H1 (cell line): Measurements from ENCODE around the gene WBP1. TPM values are rescaled to one million over a fixed set of nuclear protein-coding genes. Genes with fewer than 3 reads are reported as not detected.

Source experiments
- CTCF ChIA-PET: fragments of 300-600 bp; sonication (Branson Sonifier 250); formaldehyde crosslinking; loops from one replicate; lab custom pipeline; 2021; ENCODE audit not compliant: partially characterized antibody; lab: Charles Lee
- POLR2A ChIA-PET: fragments of 300-600 bp; sonication (Branson Sonifier 250); formaldehyde crosslinking; loops from one replicate; lab custom pipeline; 2021; ENCODE audit warnings: inconsistent platforms; ENCODE audit not compliant: partially characterized antibody; lab: Charles Lee
- DNase-seq, 2 experiments: peaks; one replicate each; pipeline versions ENCODE4 v3.0.0 to v3.0.0-alpha.2; 2010 to 2022; ENCODE audit warnings: low spot score in 2 of 2, low read depth in 1 of 2, mixed read lengths in 1 of 2
- FAIRE-seq: peaks from 2 replicates; lab custom pipeline; 2011; peaks lifted over from hg19 to GRCh38; lab: Jason Lieb, UNC
- H2AFZ ChIP-seq: 2 replicates; pipeline ENCODE4 v1.8.1; 2012; ENCODE audit warnings: low read length, inconsistent platforms
- H2AK5ac ChIP-seq: 2 replicates; pipeline ENCODE4 v1.6.1; 2013; ENCODE audit warnings: low read depth, low read length
- H2BK120ac ChIP-seq: replicated peaks from 2 replicates; pipeline ENCODE3; 2013; ENCODE audit warnings: low read depth, low read length, inconsistent platforms
- H2BK12ac ChIP-seq: 2 replicates; pipeline ENCODE4 v1.6.1; 2013; ENCODE audit warnings: low read depth, low read length
- H2BK15ac ChIP-seq: 2 replicates; pipeline ENCODE4 v1.6.1; 2013; ENCODE audit warnings: low read length
- H2BK20ac ChIP-seq: 2 replicates; pipeline ENCODE4 v1.6.1; 2013; ENCODE audit warnings: low read length
- H2BK5ac ChIP-seq: 2 replicates; pipeline ENCODE4 v1.6.1; 2013; ENCODE audit warnings: low read depth, low read length
- H3K14ac ChIP-seq: 2 replicates; pipeline ENCODE4 v1.6.1; 2013; ENCODE audit warnings: inconsistent platforms; ENCODE audit not compliant: insufficient read length
- H3K18ac ChIP-seq: 2 replicates; pipeline ENCODE4 v1.6.1; 2013; ENCODE audit warnings: low read length; ENCODE audit errors: extremely low read depth
- H3K23ac ChIP-seq: 2 replicates; pipeline ENCODE4 v1.6.1; 2013; ENCODE audit warnings: inconsistent platforms; ENCODE audit not compliant: insufficient read length
- H3K23me2 ChIP-seq: 2 replicates; pipeline ENCODE4 v1.6.1; 2013; ENCODE audit warnings: low read depth, low read length
- H3K27ac ChIP-seq: 2 replicates; pipeline ENCODE4 v1.6.1; 2011; ENCODE audit warnings: low read depth, low read length, inconsistent platforms
- H3K27me3 ChIP-seq, 4 experiments: replicated peaks in 1 of 4; 1 replicate in 1 of 4; 2 replicates in 3 of 4; pipeline versions ENCODE4 v1.6.1 to v1.8.1; 2011 to 2013; ENCODE audit warnings: low read length in 3 of 4, mild to moderate bottlenecking in 3 of 4, inconsistent platforms in 2 of 4, mixed read lengths in 2 of 4, moderate library complexity in 1 of 4; ENCODE audit not compliant: control insufficient read depth in 3 of 4, insufficient read depth in 3 of 4; ENCODE audit errors: extremely low read depth in 1 of 4
- H3K36me3 ChIP-seq, 4 experiments: 2 replicates each; pipeline versions ENCODE4 v1.6.1 to v1.8.1; 2011 to 2013; ENCODE audit warnings: mild to moderate bottlenecking in 4 of 4, low read length in 3 of 4, moderate library complexity in 2 of 4, control low read depth in 1 of 4, inconsistent platforms in 1 of 4; ENCODE audit not compliant: insufficient read depth in 4 of 4, control insufficient read depth in 2 of 4
- H3K4ac ChIP-seq: replicated peaks from 2 replicates; pipeline ENCODE3; 2013; ENCODE audit warnings: low read length, low read depth, mixed read lengths, inconsistent platforms; ENCODE audit not compliant: insufficient read length
- H3K4me1 ChIP-seq, 4 experiments: replicated peaks in 1 of 4; 1 replicate in 1 of 4; 2 replicates in 3 of 4; pipeline versions ENCODE4 v1.6.1 to v1.8.1; 2011 to 2013; ENCODE audit warnings: low read length in 3 of 4, inconsistent platforms in 2 of 4, mixed read lengths in 1 of 4; ENCODE audit not compliant: insufficient read depth in 4 of 4, control insufficient read depth in 3 of 4
- H3K4me2 ChIP-seq, 2 experiments: 2 replicates each; pipeline versions ENCODE4 v1.6.1 to v1.8.1; 2011 to 2013; ENCODE audit warnings: low read depth in 2 of 2, low read length in 2 of 2, control low read depth in 1 of 2, inconsistent platforms in 1 of 2, mild to moderate bottlenecking in 1 of 2; ENCODE audit not compliant: insufficient read depth in 1 of 2
- H3K4me3 ChIP-seq, 4 experiments: fragments of 200-600, 300-600 bp in 1 of 4; sonication (generic), shearing (Covaris generic), sonication (Bioruptor Twin) in 1 of 4; 2 replicates each; pipeline versions ENCODE4 v1.5.1 to v1.8.1; 2011 to 2016; ENCODE audit warnings: low read length in 4 of 4, low read depth in 3 of 4, control low read depth in 2 of 4, inconsistent platforms in 2 of 4, mild to moderate bottlenecking in 2 of 4, mixed read lengths in 1 of 4, moderate library complexity in 1 of 4; ENCODE audit not compliant: insufficient read depth in 2 of 4; ENCODE audit errors: extremely low read depth in 1 of 4
- H3K56ac ChIP-seq: replicated peaks from 2 replicates; pipeline ENCODE3; 2013; ENCODE audit warnings: low read depth, mild to moderate bottlenecking, mixed read lengths, low read length, inconsistent platforms; ENCODE audit not compliant: insufficient read length
- H3K79me1 ChIP-seq: 2 replicates; pipeline ENCODE4 v1.6.1; 2013; ENCODE audit warnings: low read depth, low read length, control low read depth
- H3K79me2 ChIP-seq, 2 experiments: 2 replicates each; pipeline versions ENCODE4 v1.6.1 to v1.8.1; 2012 to 2013; ENCODE audit warnings: low read length in 2 of 2, mild to moderate bottlenecking in 2 of 2, inconsistent platforms in 1 of 2; ENCODE audit not compliant: insufficient read depth in 2 of 2, control insufficient read depth in 1 of 2
- H3K9ac ChIP-seq, 4 experiments: replicated peaks in 1 of 4; 1 replicate in 1 of 4; 2 replicates in 3 of 4; pipeline versions ENCODE4 v1.6.1 to v1.8.1; 2011 to 2013; ENCODE audit warnings: low read depth in 3 of 4, low read length in 3 of 4, control low read depth in 2 of 4, mild to moderate bottlenecking in 2 of 4, moderate library complexity in 2 of 4, inconsistent platforms in 1 of 4; ENCODE audit errors: extremely low read depth in 1 of 4
- H3K9me3 ChIP-seq, 2 experiments: 2 replicates each; pipeline versions ENCODE4 v1.6.1 to v1.8.1; 2012 to 2013; ENCODE audit warnings: mild to moderate bottlenecking in 2 of 2, moderate library complexity in 2 of 2, control low read depth in 1 of 2, inconsistent platforms in 1 of 2, low read depth in 1 of 2, low read length in 1 of 2, mixed read lengths in 1 of 2; ENCODE audit not compliant: insufficient read depth in 2 of 2
- H4K20me1 ChIP-seq, 2 experiments: replicated peaks in 1 of 2; 2 replicates each; pipeline versions ENCODE3 to v1.8.1; 2011 to 2013; ENCODE audit warnings: inconsistent platforms in 2 of 2, low read length in 2 of 2, mild to moderate bottlenecking in 1 of 2; ENCODE audit not compliant: insufficient read depth in 2 of 2, control insufficient read depth in 1 of 2
- H4K5ac ChIP-seq: 2 replicates; pipeline ENCODE4 v1.6.1; 2013; ENCODE audit warnings: low read length, low read depth, mixed read lengths, inconsistent platforms; ENCODE audit not compliant: insufficient read length
- H4K8ac ChIP-seq: 2 replicates; pipeline ENCODE4 v1.8.0; 2013; ENCODE audit warnings: mild to moderate bottlenecking, moderate library complexity, low read length, inconsistent platforms; ENCODE audit not compliant: insufficient read depth; ENCODE audit errors: extremely low read depth
- H4K91ac ChIP-seq: replicated peaks from 2 replicates; pipeline ENCODE3; 2013; ENCODE audit warnings: low read length, mixed read lengths, inconsistent platforms; ENCODE audit not compliant: insufficient read length
- BACH1 ChIP-seq: IDR thresholded peaks from 2 replicates; pipeline ENCODE4 v1.6.1; 2012; ENCODE audit warnings: low read length, improper control_type of control experiment
- EGR1 ChIP-seq: IDR thresholded peaks from 2 replicates; pipeline ENCODE4 v1.6.1; 2011; ENCODE audit warnings: low read depth, low read length, borderline replicate concordance
- EP300 ChIP-seq, 2 experiments: IDR thresholded peaks; 1 replicate in 1 of 2; 2 replicates in 1 of 2; pipeline ENCODE4 v1.6.1; 2011 to 2012; ENCODE audit warnings: low read depth in 2 of 2, low read length in 2 of 2, mild to moderate bottlenecking in 2 of 2, borderline replicate concordance in 1 of 2, inconsistent platforms in 1 of 2, moderate library complexity in 1 of 2
- GABPA ChIP-seq: IDR thresholded peaks from 2 replicates; pipeline ENCODE4 v1.6.1; 2011; ENCODE audit warnings: mild to moderate bottlenecking, low read length, moderate library complexity, borderline replicate concordance; ENCODE audit not compliant: insufficient read depth
- HDAC6 ChIP-seq: IDR thresholded peaks from one replicate; pipeline ENCODE4 v1.7.1; 2012; ENCODE audit warnings: low read depth, mild to moderate bottlenecking, inconsistent platforms, low read length, moderate library complexity
- JUN ChIP-seq: IDR thresholded peaks from 2 replicates; pipeline ENCODE4 v1.6.1; 2011; ENCODE audit warnings: low read depth, mild to moderate bottlenecking, improper control_type of control experiment, low read length
- KDM1A ChIP-seq: fragments of 200-600, 300-600 bp; sonication (generic); IDR thresholded peaks from 2 replicates; pipeline ENCODE4 v1.7.1; 2016; ENCODE audit warnings: mild to moderate bottlenecking, low read length, borderline replicate concordance
- MAFK ChIP-seq: IDR thresholded peaks from 2 replicates; pipeline ENCODE4 v1.6.1; 2012; ENCODE audit warnings: low read depth, mild to moderate bottlenecking, improper control_type of control experiment, low read length
- POU5F1 ChIP-seq: IDR thresholded peaks from 2 replicates; pipeline ENCODE4 v1.6.1; 2011; ENCODE audit warnings: low read depth, mild to moderate bottlenecking, low read length, moderate library complexity
- RFX5 ChIP-seq: IDR thresholded peaks from 2 replicates; pipeline ENCODE4 v1.6.1; 2011; ENCODE audit warnings: low read depth, low read length, improper control_type of control experiment, borderline replicate concordance
- SIN3A ChIP-seq, 2 experiments: IDR thresholded peaks in 1 of 2; conservative IDR thresholded peaks in 1 of 2; 2 replicates each; pipeline ENCODE4 v1.6.1; 2011 to 2012; ENCODE audit warnings: low read length in 2 of 2, improper control_type of control experiment in 1 of 2, low read depth in 1 of 2, mild to moderate bottlenecking in 1 of 2
- TCF12 ChIP-seq: IDR thresholded peaks from 2 replicates; pipeline ENCODE4 v1.6.1; 2011; ENCODE audit warnings: low read depth, mild to moderate bottlenecking, low read length
- WGBS, 2 experiments: shearing (Covaris generic) in 1 of 2; methylation state at CpG; one replicate each; pipeline versions ENCODE4 v1.1.6 to v1.1.7; 2013 to 2015; ENCODE audit warnings: low lambda C conversion rate in 2 of 2, mixed read lengths in 2 of 2, inconsistent platforms in 1 of 2, low coverage in 1 of 2, missing lambda C conversion rate in 1 of 2; ENCODE audit not compliant: insufficient replicate concordance in 2 of 2, insufficient coverage in 1 of 2, insufficient read length in 1 of 2; ENCODE audit errors: extremely low coverage in 1 of 2, missing lambda C conversion rate in 1 of 2; 5-methylcytosine and 5-hydroxymethylcytosine counted together
- polyA plus RNA-seq, 7 experiments: library from polyadenylated mRNA; depleted of rRNA in 3 of 7; stranded (reverse) in 5 of 7; unstranded in 2 of 7; fragments of >200 nt in 5 of 7; fragments of 200-250 nt in 2 of 7; gene quantifications; 1 replicate in 5 of 7; 2 replicates in 1 of 7; 4 replicates in 1 of 7; pipeline versions ENCODE4 v1.2.1 to v1.2.3, GENCODE V29; 2011 to 2013; ENCODE audit warnings: missing spikeins in 2 of 7, mixed read lengths in 2 of 7
- total RNA-seq: library from RNA; stranded (reverse); fragmentation: NEBNext Ultra II Directional; extraction: Animal tissue kit (Norgen Biotek cat#: 25700); gene quantifications from 2 replicates; pipeline ENCODE4 v1.2.1, GENCODE V29; 2021

Gene WBP1
- total and polyA plus RNA-seq, 2 of the 8 experiments (the other 6 are each of a cell fraction or from before 2014, with no cell fraction given), result 57.2 to 190 TPM

DNA sequence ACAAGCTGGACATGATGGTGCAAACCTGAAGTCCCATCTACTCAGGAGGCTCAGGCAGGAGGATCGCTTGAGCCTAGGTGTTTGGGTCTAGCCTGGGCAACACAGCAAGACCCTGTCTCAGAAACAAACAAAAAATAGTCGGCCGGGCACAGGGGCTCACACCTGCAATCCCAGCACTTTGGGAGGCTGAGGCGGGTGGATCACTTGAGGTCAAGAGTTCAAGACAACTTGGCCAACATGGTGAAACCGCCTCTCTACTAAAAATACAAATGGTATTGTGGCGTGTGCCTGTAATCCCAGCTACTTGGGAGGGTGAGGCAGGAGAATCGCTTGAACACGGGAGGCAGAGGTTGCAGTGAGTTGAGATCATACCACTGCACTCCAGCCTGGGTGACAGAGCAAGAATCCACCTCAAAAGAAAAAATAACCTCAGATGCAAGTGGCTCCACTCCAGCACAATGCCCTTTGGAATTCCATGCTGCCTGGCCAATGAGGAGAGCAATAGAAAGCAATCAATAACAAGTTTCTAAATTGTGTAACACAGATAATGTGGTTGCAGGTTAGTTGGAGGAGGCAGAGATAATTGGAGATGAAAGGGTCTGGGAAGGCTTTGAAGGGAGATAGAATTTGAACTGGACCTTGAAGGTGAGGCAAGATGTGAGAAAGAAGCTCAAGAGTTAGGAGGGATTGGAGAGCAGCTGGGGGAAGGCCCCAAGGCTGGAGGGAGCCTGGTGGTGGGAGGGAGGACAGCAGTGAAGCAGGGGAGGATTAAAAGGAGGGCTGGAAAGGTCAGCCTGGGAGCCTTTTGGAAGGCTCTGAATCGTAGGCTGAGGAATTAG lies 30.6 kb downstream of the WBP1 start:
- Histone ChIP-seq H3K23me2 (no peaks in the 10 kb centered on the region), H3K79me2 (0 out of 4 replicates have a peak, but pooled peaks cover 0 to 2% of the 10 kb centered on the region in 2 experiments), H3K36me3 (peaks cover 7 to 22% (median 18%) of the 10 kb centered on the region in 4 experiments), H4K5ac (no peak overlapping the region), H3K27me3 (no peaks in the 10 kb centered on the region), H3K27ac (no peak overlapping the region), H3K4me2 (no peak overlapping the region), H2BK120ac (no peak overlapping the region), H3K56ac (no peak overlapping the region), H2BK15ac (no peak overlapping the region), H3K9ac (no peak overlapping the region), H3K79me1 (no peaks in the 10 kb centered on the region), H2BK5ac (no peak overlapping the region), H2AFZ (no peak overlapping the region), H3K23ac (no peak overlapping the region), H3K4ac (no peak overlapping the region), H2BK20ac (no peak overlapping the region), H3K4me1 (no peaks in the 10 kb centered on the region), H3K14ac (no peak overlapping the region), H4K20me1 (peaks cover 2 to 6% of the 10 kb centered on the region in 2 experiments), H2BK12ac (no peak overlapping the region), H4K91ac (no peak overlapping the region), H3K9me3 (no peaks in the 10 kb centered on the region), H2AK5ac (no peak overlapping the region), H3K4me3 (no peak overlapping the region), H4K8ac (no peak overlapping the region), H3K18ac (no peak overlapping the region)
- CTCF ChIA-PET, result interaction anchor here (0.9 to 6.9 kb wide), 8 partner anchors 12 to 98 kb away, joined by 3 to 37 read pairs (median 4); partner anchors contain the start of genes INO80B and LBX2
- FAIRE-seq, result no peak
- DNase-seq, result no peak
- WGBS, 2 experiments, result 88% methylated on average over 9 of the region's 9 CpGs; no CpG with 5 or more reads in 1 of the 2 experiments
- POLR2A ChIA-PET, result interaction anchor here (0.9 to 3.2 kb wide), 9 partner anchors 8 to 50 kb away, joined by 3 to 11 read pairs (median 4); partner anchors contain the start of genes LBX2, PCGF1 and WBP1
- no peak for TF ChIP-seq RFX5
- no peak for TF ChIP-seq HDAC6
- no peak for TF ChIP-seq GABPA
- TF ChIP-seq MAFK, result no peak
- no peak for TF ChIP-seq JUN
- no peak for TF ChIP-seq POU5F1
- TF ChIP-seq EP300 (IDR thresholded peaks at IDR 0.05; ENCODE audit: borderline replicate concordance in 1 of 2, low read depth in 2 of 2, low read length in 2 of 2), result no peak
- no peak for TF ChIP-seq SIN3A (conservative IDR thresholded peaks at IDR 0.05 in 1 of 2, IDR thresholded peaks at IDR 0.05 in 1 of 2; ENCODE audit: low read depth in 1 of 2, low read length in 2 of 2)
- TF ChIP-seq BACH1, result no peak
- no peak for TF ChIP-seq KDM1A
- TF ChIP-seq TCF12, result no peak
- TF ChIP-seq EGR1, result no peak
